ENCODE measurements around the gene KIF7.

GRCh38 chr15:89611317-89611716 is 44.0 kb downstream of the KIF7 start:
- TF ChIP-seq POLR2A (IDR thresholded peaks at IDR 0.05; ENCODE audit: low read length) (no peak), GATA1 (IDR thresholded peaks at IDR 0.05; ENCODE audit: low read depth, low read length) (no peak)

All from erythroblast (primary cell).